HG02943 (cell line): ENCODE measurements around the gene ZNF175.
"Not testable (repeated sequence)": the region's sequence is repeated elsewhere in the genome, so short reads cannot be mapped to it uniquely, and the experiment has no call there.

Experiments used
- ATAC-seq: cut with Tn5 transposase; IDR thresholded peaks from one replicate; pipeline ENCODE4 v1.9.1; 2021; ENCODE audit warnings: mild to moderate bottlenecking, low read depth, moderate library complexity; ENCODE audit not compliant: unreplicated experiment

ZNF175 gene

GRCh38 chr19:51626675-51627074, 55.6 kb downstream of the ZNF175 start:
- ATAC-seq = no peak

- no peak for ATAC-seq
Observed at GRCh38 chr19:51627491-51628138, 56.5 kb downstream of the ZNF175 start.

GRCh38 chr19:51628153-51628939, 57.3 kb downstream of the ZNF175 start:
- ATAC-seq = no peak

GRCh38 chr19:51630315-51630714, 59.2 kb downstream of the ZNF175 start, which contains the start of gene SIGLEC5:
SIGLEC5 (minus strand) TSS chr19:51630401; CDS start chr19:51630335, 66 bp downstream.
- ATAC-seq = not testable (repeated sequence)

- no peak for ATAC-seq
Observed at GRCh38 chr19:51632126-51632525, 61.0 kb downstream of the ZNF175 start.

- ATAC-seq = no peak
Observed at GRCh38 chr19:51637362-51637978, 66.4 kb downstream of the ZNF175 start.

- no peak for ATAC-seq
Observed at GRCh38 chr19:51639916-51640315, 68.8 kb downstream of the ZNF175 start.

GRCh38 chr19:51640386-51640785, 69.3 kb downstream of the ZNF175 start:
- ATAC-seq = no peak

GRCh38 chr19:51641648-51642047, 70.6 kb downstream of the ZNF175 start:
- ATAC-seq = no peak
